Measurements from ENCODE around the gene HSPA12A.
A peak's percentile ranks its signal among the peaks of the same experiment; 100 is the strongest.

The HSPA12A gene

DNA sequence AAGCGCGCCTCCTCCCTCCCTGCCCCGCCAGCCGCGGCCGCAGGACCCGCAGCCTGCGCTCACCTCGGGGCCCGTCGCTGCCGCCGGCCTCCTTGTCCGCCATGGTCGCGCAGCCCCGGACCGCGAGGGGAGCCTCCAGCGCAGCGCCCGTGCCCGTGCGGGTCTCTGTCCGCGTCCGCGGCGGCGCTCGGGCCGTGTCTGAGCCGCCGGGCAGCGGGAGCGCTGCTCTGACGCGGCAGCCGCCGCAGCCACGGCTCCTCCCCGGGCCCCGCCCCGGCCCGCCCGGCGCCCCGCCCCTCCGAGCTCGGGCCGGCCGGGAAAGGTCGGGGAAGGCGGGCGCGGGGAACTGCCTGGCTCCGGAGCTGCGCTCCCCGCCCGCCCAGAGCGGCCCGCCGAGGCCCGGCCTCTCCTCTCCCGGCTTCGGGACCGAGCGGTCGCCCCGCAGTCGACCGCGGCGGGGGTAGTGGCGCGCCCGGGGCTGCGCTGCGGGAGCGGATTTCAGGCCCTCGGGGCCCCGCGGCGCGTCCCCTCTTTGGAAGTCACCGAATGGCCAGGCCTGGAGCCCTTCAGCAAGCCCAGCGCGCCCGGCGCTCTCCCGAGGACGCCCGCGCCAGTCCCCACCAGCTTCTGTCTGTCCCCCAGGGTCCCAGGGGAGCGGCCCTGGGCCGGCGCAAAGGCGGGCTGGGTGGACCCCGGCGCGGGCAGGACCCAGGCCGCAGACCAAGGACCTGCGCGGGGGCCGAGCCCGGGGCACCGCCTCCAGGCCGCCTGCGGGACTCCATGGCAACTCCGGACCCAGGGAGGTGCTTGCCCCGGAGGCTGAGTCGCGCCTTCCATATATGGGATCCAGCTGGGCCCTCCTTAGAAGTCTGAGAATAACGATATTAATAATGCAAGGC, at the start of gene HSPA12A:
HSPA12A (minus strand) TSS at position 200 of the 899 bp plus-strand sequence; CDS start at position 103, 97 bp downstream.
- peak; percentile 53 for DNase-seq

- DNase-seq = no peak
Measured at GRCh38 chr10:116791241-116791640, 48.9 kb upstream of the HSPA12A start.

DNA sequence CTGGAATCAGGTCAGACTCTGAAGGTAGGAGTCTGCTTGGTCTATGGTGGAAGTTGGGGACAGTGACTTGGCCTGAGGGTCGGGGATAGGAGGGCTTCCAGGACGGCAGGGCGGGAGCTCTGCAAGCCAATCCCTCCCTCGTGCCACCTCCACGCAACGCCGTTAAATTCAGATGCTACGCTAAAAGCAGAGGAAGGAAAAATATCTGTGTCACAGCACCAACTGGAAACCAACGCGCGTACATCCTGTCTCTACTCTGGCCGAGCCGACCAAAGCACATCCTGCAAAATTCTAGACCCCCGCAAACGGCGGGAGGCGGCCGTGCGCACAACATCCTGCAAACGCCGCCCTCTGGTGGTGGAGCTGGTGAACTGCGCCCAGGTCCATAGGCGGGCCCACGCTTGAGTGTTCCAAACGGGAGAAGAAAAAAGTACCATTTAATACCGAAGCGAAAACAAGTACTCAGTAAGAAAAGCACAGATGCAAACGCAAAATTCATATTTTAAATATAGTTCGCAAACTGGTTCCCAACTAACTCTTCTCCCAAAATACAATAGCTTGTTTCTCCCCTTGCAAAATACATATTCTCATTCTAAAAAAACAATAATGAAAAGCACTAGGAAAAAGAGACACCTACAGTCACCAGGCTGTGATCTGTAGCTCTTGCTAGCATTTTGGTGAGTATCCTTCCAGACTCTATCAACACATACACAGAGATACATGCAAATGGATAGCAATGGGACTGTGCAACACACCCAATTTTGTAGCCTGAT, 45.7 kb upstream of the HSPA12A start:
- DNase-seq = peak; percentile 72

DNA sequence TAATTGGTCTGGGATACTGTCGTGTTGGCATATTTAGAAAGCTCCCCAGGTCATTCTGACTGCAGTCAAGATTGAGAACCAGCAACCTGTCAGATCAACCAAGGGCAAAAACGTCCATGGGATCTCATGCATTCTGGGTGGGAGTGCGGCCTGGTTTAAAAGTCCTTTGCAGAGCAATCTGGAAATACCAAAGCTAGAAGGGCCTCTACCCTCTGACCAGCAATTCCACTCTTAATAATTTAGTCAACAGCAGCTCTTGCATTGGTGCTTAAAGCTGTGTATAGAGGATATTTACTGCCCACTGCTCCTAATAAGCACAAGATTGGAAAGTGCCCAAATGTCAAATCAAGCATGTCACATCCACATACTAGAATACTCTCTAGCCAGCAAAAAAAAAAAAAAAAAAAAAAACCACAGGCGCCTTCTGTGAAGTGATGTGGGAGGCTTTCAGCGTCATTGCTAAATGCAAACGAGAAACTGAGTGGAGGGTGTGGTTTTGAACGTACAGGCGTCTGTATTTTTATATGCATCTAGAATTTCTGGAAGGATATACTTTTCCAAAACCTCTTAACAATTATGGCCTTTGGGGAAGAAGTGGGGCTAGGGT, 44.8 kb upstream of the HSPA12A start:
- DNase-seq = no peak

GRCh38 chr10:116785867-116786266, 43.5 kb upstream of the HSPA12A start:
- DNase-seq = no peak

- no peak for DNase-seq
Measured at GRCh38 chr10:116785282-116785681, 42.9 kb upstream of the HSPA12A start.

DNA sequence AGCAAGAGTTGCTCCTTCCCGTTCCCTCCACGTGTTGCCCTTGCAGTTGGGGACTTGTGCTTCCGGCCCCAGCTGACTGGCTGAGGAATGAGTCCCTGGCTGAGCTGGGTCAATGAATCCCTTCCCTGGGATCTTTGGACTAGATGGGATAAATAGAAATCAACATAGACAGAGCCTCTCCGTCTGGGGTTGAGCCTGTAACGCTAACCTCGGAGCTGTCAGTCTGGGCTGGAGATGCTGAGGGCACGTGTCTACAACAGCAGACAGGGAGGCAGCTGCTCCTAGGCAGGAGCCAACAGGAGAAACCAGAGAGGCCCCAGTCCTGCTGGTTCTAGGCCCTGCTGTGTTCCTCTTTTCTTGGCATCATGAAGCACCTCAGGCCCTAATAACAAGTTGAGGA, 42.3 kb upstream of the HSPA12A start:
- no peak for DNase-seq

DNA sequence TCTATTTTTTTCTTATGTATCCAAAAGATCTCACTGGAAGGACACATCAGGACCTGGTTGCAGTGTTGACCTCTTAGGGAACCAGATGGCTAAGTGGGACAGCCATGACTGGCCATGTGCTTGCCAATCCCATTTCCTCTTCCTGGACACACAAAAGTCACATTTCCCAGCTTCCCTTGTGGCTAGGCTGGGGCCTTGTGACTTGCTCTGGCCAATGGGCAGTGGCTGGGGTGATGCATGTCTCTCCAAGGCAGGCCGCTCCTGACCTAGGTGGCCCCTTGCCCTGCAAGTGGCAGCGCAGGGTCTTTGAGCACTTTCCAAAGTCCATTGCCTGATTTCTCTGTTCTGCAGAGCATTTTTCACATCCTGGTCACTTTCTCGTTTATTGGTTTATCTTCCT, 41.7 kb upstream of the HSPA12A start:
- DNase-seq = no peak

DNA sequence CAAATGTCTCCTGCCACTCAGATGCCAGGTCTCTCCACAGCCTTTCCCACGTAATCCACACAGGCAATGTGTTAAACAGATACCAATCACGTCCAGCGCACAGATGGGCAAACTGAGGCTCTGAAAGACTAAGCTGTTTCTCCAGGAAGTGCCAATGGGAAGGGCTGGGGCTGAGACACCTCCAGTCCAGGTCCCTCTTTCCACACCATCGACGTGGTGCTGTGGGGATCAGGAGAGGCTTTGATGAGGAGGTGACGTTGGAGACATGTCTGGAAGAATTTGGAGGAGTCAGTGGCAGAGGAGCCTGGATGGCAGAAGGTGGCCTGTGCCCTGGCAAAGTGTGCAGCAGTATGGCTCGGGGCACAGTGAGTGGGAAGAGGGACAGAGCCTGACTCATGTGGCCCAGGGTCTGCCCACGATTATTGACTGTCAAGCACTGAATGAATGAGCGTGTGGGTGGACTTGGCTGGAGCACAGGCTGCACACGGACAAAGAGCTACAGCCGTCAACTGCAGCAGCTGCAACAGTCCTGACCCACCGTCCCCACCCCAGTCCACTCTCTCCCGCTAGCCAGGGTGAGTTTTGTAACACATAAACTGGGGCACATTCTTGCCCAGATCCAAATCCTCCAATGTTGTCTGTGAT, 40.8 kb upstream of the HSPA12A start:
- DNase-seq = no peak

GRCh38 chr10:116781370-116781884, 39.1 kb upstream of the HSPA12A start:
- DNase-seq = no peak

DNA sequence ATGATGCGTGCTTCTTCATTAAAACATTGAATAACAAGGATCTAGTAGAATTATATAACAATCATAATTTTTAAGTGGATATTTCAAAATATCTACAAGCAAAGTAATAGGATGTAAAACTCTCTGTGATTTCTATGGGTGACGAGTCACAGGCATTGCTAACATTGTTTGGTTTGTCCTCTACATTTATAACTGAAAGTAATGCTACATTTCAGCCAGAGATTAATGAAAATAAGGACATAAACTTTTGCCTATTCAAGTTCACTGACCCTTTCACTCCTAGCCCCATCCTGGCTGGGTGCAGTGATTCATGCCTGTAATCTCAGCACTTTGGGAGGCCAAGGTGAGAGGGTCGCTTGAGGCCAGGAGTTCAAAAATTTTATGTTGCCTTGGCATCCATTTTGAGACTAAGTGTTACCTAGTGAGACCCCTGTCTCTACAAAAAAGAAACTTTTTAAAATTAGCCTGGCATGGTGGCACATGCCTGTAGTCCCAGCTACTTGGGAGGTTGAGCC, 38.4 kb upstream of the HSPA12A start:
- DNase-seq = no peak

- no peak for DNase-seq
Measured at GRCh38 chr10:116779076-116779687, 36.8 kb upstream of the HSPA12A start.

GRCh38 chr10:116777006-116777405, 34.6 kb upstream of the HSPA12A start:
- no peak for DNase-seq

DNA sequence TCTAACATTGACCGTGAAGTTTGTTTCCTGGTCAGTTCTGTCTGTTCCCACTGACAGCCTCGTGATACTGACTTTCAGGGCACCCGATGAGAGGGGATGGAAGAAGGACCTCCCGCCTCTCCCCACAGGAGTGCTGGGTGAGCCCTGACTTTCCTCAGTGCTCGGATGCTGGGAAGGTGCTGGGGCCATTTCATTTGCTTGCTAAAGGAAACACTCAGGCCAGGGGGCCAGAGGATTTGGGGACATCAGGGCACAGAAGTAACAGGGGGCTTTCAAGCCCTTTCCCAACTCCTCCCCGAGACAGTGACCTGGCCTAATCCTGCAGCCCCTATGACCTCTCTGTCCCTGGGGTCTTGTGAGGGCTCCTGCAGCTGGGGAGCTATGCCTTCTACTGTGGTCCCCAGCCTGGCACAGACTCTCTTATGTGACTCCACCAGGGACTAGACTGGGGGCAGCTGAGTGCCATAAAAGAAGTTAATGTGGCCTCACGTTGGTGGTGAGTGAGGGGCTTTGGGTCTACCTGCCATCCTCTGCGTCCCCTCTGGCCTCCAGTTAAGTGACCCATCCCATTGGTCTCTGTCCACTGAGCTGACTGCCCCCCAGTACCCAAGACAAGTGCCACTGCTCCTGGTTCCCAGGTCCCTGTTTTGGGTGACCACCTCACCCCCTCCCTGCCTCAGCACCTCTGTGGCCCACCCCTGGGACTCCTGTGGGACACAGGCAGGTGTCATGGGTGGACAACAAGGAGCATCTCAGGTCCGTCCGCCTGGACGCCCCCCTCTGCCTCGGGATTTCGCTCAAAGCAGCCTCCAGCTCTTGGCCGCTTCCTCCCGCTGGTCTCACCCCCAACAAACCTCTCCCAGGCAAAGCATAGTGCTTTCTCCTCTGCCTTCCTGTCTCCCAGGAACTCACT, 33.4 kb upstream of the HSPA12A start:
- no peak for DNase-seq

- no peak for DNase-seq
Measured at GRCh38 chr10:116774728-116775151, 32.4 kb upstream of the HSPA12A start.

GRCh38 chr10:116772909-116773705, 30.7 kb upstream of the HSPA12A start:
- no peak for DNase-seq

DNA sequence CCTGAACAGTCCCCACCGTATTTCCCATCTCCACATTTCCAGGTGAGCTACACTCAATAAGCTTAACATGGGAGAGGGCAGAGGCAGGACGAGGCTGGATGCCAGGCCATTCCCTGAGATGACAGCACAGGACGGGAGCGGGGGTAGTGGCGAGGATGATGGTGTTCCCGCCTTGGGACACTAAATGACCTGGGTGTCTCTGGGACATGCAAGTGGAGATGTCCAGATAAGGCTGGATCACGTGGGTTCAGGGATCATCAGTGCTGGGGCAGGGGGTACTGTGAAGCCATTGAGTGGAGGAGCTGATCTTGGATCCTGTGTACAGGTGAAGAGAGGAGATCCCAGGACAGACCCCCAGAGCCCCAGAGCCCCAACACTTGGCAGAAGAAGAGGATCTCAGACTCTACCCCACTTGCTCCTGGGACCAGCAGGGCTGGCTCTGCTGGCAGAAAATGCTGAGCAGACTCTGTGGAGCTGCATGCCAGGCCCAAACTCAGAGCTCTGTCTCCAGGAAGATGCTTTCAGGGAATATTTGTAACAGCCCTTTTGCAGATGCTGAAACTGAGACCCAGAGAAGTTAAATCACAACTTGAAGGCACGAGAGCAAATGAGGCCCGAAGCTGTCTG, 29.7 kb upstream of the HSPA12A start:
- DNase-seq = no peak

GRCh38 chr10:116771101-116771958, 29.0 kb upstream of the HSPA12A start:
- no peak for DNase-seq

GRCh38 chr10:116770281-116770680, 27.9 kb upstream of the HSPA12A start:
- no peak for DNase-seq

All from activated naive CD4-positive, alpha-beta T cell treated with Interleukin-2 at 50 U/mL for 16 hours (primary cell).